Suppressor macrophage (primary cell): ENCODE measurements around the gene AP2M1.

Experiments used
- DNase-seq, 4 experiments: peaks; one replicate each; pipeline ENCODE4 v3.0.0-alpha.2; 2020 to 2022

AP2M1 gene

DNA sequence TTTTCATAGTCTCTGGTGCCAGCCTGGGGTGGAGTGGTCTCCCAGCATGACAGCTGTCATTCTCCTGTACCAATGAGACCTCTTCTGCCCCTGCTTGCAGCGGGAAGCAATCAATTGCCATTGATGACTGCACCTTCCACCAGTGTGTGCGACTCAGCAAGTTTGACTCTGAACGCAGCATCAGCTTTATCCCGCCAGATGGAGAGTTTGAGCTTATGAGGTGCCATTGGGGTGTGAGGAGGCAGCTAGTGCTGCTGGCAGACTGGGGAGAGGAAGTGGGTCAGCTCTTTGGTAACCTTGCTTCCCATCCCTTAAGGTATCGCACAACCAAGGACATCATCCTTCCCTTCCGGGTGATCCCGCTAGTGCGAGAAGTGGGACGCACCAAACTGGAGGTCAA is 6.9 kb downstream of the AP2M1 start:
- no peak for DNase-seq

- no peak for DNase-seq
Observed at GRCh38 chr3:184183679-184184078, 9.0 kb downstream of the AP2M1 start.

DNA sequence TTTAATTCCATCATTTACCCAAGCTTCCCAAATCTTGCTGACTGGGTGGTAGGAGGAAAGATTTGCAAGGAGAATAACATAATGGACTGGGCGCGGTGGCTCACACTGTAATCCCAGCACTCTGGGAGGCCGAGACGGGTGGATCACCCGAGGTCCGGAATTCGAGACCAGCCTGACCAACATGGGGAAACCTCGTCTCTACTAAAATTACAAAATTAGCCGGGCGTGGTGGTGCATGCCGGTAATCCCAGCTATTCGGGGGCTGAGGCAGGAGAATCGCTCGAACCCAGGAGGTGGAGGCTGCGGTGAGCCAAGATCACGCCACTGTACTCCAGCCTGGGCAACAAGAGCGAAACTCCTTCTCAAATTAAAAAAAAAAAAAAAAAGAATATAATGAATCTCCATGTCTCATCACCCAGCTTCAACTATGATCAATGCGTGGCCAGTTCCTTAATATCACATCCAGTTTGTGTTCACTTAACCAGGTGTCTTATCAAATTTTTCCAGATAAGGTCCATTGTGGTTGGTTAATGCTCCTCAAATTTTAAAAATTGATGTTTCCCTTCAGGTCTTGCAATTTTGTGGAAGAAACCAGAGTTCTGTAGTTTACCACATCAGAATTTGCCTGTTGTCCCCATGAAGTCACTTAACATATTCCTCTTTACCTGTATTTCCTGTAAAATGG is 10.0 kb downstream of the AP2M1 start:
- no peak for DNase-seq

GRCh38 chr3:184185461-184186183 is 11.0 kb downstream of the AP2M1 start:
- peak; percentile 100 for DNase-seq

GRCh38 chr3:184186184-184186901 is 11.7 kb downstream of the AP2M1 start, which contains the start of gene ABCF3:
TSS of gene ABCF3 (plus strand) at chr3:184186199. CDS start at chr3:184186208, 9 bp downstream.
- peak; percentile 53 to 73 (median 62) for DNase-seq

GRCh38 chr3:184186902-184187207 is 12.2 kb downstream of the AP2M1 start:
- DNase-seq = no peak

GRCh38 chr3:184188080-184188479 is 13.4 kb downstream of the AP2M1 start:
- no peak for DNase-seq

- DNase-seq = no peak
Observed at GRCh38 chr3:184189421-184189820, 14.8 kb downstream of the AP2M1 start.

DNA sequence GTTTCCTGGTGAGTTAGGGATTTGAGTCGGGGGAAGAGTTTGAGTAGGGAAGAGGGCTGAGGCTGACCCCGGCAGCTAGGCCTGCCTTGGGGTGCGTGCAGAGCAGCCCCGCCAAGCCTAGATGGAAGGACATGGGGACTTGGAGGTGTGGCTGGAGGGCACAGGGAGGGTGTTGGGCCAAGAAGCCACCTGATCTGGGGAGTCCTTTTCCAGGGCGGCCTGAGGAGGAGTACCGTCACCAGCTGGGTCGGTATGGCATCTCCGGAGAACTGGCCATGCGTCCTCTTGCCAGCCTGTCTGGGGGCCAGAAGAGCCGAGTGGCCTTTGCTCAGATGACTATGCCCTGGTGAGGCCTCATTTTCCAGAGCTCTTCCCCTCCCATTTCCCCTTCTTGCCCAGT is 18.2 kb downstream of the AP2M1 start:
- DNase-seq = no peak

DNA sequence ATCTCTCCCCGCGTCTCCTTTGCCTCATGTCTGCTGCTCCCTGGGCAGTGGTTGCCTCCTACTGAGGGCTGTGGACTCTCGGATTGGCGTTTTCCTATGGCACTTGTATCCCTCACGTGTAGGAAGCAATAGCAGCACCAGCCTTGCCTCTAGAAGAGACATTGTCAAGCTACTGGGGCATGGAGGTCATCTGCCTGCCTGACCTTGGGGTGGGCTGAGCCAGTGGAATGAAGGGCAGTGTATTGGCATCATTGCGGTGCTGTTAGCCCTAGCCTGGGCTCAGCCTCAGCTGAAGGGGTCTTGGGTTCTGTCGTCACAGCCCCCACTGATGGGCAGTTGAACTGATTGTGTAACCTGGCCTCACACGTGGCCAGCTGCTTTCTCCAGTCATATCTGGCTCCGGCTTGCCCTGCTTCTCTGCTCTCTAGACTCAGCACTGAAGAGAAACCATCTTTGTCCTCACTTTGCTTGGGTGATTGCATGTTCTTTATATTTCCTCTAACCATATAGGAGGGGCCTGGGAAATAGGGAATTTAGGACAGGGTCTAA is 19.4 kb downstream of the AP2M1 start:
- no peak for DNase-seq

DNA sequence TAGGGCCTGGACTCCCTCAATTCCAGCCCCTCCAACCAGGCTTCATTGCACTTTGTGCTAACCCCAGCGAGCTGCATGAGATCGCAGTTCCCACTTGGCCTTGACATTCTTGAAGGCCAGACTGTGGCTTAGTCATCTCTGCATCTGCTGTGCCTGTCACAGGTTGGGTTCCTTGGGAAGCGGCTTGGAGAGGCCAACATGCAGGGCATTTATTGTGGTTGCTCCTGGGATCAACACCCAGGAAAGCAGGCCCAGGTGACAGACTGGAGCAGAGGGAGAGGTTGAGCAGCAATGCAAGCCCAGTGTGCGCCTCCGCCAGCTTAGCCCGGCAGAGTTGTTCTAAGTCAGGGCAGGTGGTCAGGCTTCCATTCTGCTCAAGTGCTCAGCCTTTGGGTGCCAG is 21.9 kb downstream of the AP2M1 start:
- DNase-seq = no peak

DNA sequence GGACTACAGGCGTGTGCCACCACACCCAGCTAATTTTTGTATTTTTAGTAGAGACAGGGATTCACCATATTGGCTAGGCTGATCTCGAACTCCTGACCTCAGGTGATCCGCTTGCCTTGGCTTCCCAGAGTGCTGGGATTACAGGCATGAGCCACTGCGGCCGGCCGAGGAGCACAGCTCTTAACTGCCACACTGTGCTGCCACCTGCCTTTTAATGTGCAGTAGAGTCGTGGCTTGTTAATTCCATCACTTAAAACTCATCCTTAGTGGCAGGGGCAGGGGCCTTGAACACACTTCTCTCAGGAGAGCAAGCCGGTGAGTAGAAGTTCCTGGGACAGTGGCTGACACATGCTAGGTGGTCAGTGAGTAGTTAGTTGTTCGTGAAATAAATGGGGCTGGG is 23.9 kb downstream of the AP2M1 start:
- DNase-seq = no peak

DNA sequence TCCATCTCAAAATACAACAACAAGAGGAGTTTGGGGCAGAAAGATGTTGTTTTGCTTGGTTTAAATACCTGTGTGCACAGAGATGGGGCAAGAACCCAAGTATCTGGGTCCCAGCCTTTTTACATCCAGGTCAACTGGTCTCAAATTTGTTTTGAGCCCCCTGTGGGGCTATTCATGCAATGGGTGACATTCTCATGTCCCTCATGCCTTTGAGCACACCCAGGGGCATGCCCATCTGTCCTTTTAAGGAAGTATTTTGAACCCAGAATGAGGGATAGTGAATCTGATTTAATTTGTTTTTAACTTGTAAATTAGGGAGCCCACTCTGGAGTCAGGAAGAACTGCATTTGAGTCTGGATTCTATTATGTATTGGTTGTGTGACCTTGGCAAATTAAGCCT is 26.2 kb downstream of the AP2M1 start:
- no peak for DNase-seq

GRCh38 chr3:184203526-184203925 is 28.9 kb downstream of the AP2M1 start:
- no peak for DNase-seq

DNA sequence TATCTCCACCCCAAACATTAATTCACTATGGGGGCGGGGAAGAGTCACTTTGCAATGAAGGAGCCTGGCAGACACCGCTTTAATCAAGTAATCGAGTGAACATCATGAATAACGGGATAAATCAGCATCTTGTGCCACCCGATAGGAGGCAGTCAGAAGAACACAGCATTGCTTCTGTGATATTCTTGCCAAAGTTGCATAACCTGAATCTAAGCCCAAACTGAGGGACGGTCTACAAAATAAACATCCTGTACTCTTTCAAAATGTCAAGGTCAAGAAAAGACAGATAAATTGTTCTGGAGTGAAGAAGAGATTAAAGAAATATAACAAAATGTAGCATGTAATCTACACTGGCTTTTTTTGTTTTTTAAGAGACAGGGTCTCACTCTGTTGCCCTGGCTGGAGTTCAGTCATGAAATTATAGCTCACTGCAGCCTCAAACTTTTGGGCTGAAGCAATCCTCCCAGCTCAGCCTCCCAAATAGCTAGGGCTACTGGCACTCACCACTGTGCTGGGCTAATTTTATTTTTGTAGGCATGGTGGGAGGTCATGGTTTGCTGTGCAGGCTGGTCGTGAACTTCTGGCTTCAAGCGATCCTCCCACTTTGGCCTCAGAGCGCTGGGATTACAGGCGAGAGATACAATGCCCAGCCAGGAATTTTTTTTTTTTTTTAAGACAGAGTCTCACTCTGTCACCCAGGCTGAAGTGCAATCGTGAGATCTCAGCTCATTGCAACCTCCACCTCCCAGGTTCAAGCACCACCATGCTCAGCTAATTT is 34.7 kb downstream of the AP2M1 start:
- DNase-seq = no peak

DNA sequence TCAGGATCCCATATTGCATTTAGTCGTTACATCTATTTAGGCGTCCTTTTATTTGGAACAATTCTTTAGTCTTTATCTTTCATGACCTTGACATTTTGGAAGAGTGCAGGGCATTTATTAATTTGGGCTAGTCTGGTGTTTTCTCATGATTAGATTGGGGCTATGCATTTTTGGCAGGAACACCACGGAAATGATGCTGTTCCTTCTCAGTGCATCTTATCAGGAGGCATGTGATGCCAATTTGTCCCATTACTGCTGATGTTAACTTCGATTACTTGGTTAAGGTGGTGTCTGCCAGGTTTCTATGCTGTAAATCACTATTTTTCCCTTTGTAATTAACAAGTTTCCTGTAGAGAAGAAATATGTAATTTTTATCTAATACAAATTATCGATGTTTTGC is 36.6 kb downstream of the AP2M1 start:
- no peak for DNase-seq

GRCh38 chr3:184211718-184212117 is 37.1 kb downstream of the AP2M1 start:
- DNase-seq = no peak

DNA sequence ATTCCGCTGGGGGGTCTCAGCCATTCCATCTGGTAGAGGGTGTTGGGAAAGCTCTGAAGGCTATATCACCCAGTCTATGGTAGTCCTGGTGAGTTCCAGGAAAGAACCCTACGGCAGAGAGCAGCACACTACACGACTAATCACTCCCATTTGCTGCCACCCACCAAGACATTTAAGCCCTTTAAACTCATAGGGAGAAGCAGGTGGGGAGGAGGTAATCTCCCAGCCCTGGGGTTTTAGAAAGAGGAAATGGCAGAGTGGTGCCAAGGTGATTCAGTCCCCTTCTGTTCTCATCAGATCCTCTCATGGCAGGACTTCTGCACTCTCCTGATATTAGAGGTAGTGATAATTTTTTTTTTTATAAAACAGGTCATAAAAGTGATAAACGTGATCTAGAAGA is 44.2 kb downstream of the AP2M1 start:
- no peak for DNase-seq

- DNase-seq = no peak
Observed at GRCh38 chr3:184222521-184222920, 47.9 kb downstream of the AP2M1 start.

GRCh38 chr3:184223946-184224345 is 49.3 kb downstream of the AP2M1 start:
- no peak for DNase-seq

DNA sequence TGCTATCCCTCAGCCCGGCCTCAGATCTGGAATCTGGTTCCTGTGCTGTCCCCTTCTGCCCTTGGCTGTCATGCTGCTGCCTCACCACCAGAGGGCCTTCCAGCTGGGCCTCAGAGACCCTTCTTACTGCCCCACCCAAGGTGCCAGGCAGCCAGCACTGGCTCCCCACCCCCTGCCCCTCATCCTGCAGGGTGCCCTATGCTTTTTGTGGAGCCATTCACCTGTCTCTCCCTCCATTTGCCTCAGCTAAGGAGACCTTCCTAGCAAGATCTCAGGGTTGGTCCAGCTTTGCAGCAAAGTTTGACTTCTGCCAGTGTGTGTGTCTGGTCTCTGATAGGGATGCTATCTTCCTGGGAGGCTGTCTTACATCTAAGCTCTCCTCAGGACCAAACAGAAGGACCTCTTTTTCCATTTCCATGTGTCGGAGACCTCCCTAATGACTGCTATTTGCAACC is 52.9 kb downstream of the AP2M1 start:
- DNase-seq = peak; percentile 51 to 67 (median 56)

DNA sequence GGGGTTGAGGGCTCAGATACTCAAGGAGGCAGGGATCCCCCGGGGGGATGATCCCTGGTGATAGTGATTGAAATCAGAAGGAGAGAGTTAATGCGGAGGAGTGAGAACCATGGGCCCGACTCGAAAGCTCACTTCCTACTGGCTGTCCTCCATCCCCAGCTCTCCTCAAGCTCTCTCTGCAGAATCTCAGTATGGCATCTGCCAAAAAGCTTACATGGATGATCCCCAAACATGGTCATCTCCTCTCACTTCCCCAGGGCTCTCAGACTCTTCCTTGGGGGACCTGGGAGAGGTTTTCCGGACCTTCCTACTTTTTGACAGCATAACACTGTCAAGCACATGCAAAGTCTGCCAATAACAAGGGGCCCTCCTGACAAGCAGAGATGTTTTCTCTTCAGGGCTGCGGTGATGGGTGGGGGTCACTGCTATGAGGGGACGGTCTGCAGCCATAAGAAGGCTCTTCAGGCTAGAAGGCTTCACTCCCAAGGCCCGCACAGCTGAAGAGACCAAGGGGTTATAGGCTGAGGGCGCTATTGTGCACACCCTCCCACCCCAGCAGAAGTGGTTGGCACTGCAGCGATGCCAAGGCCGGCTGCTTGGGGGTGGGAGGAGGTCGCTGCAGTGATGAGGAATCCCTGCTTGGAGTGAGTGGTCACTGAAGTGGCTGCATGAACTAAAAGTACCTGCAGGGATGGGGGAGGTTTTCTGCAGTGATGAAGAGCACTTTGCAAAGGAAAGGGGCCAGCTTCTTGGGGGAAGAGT is 53.9 kb downstream of the AP2M1 start:
- no peak for DNase-seq
